Lung (tissue), 12 donors: Measurements from ENCODE around the gene GNG11. TPM values are rescaled to one million over a fixed set of nuclear protein-coding genes. Genes with fewer than 3 reads are reported as not detected.
A peak's percentile ranks its signal among the peaks of the same experiment; 100 is the strongest.

ENCODE experiments used
- ATAC-seq: fragments of 200-7000 bp; cut with Tn5 transposase; one replicate; pipeline ENCODE4 v1.9.1; 2020; ENCODE audit warnings: moderate number of reproducible peaks; ENCODE audit not compliant: insufficient read depth, low FRiP score
- DNase-seq, 3 donors: peaks; one replicate each; pipeline ENCODE4 v3.0.0-alpha.2; 2013 to 2017
- H3K27ac ChIP-seq, 2 donors: one replicate each; pipeline ENCODE4 v1.5.1; 2013; ENCODE audit warnings: mild to moderate bottlenecking in 2 of 2, moderate library complexity in 2 of 2, control low read depth in 1 of 2, inconsistent platforms in 1 of 2, low read depth in 1 of 2, low read length in 1 of 2
- H3K27me3 ChIP-seq, 3 donors: one replicate each; pipeline ENCODE4 v1.5.1; 2013; ENCODE audit warnings: low read length in 2 of 3; ENCODE audit not compliant: control insufficient read depth in 3 of 3, insufficient read depth in 3 of 3
- H3K36me3 ChIP-seq, 4 donors: one replicate each; pipeline ENCODE4 v1.5.1; 2013; ENCODE audit warnings: low read length in 4 of 4, mild to moderate bottlenecking in 1 of 4, moderate library complexity in 1 of 4; ENCODE audit not compliant: control insufficient read depth in 4 of 4, insufficient read depth in 4 of 4
- H3K4me1 ChIP-seq, 5 donors: one replicate each; pipeline ENCODE4 v1.5.1; 2013; ENCODE audit warnings: low read length in 5 of 5, mild to moderate bottlenecking in 2 of 5, moderate library complexity in 1 of 5; ENCODE audit not compliant: control insufficient read depth in 5 of 5, insufficient read depth in 5 of 5
- H3K4me3 ChIP-seq: one replicate; pipeline ENCODE4 v1.5.1; 2013; ENCODE audit warnings: mild to moderate bottlenecking, control low read depth, moderate library complexity
- H3K9ac ChIP-seq, 2 donors: one replicate each; pipeline ENCODE4 v1.5.1; 2013; ENCODE audit warnings: low read length in 2 of 2, control low read depth in 1 of 2; ENCODE audit not compliant: insufficient read depth in 1 of 2
- H3K9me3 ChIP-seq, 4 donors: one replicate each; pipeline ENCODE4 v1.5.1; 2013; ENCODE audit warnings: low read length in 3 of 4, mild to moderate bottlenecking in 1 of 4, moderate library complexity in 1 of 4; ENCODE audit not compliant: control insufficient read depth in 4 of 4, insufficient read depth in 3 of 4
- WGBS, 2 donors: extraction: QIAGEN DNeasy Blood & Tissue Kit; methylation state at CpG; one replicate each; pipeline ENCODE4 v1.1.7; 2013; 5-methylcytosine and 5-hydroxymethylcytosine counted together
- polyA plus RNA-seq, 2 donors: library from polyadenylated mRNA; stranded (reverse); fragments of 200-250 nt; gene quantifications; one replicate each; pipeline ENCODE4 v1.2.1, GENCODE V29; 2013
- total RNA-seq, 2 donors: library from RNA; depleted of rRNA in 1 of 2; stranded (reverse); fragments of >200 nt in 1 of 2; gene quantifications; one replicate each; pipeline ENCODE4 v1.2.1, GENCODE V29; 2014 to 2021
- TF ChIP-seq, protein P1 (sequence below): IDR thresholded peaks from 2 replicates; pipeline ENCODE4 v1.5.1; 2012; ENCODE audit warnings: mild to moderate bottlenecking; ENCODE audit errors: control extremely low read depth, extremely low read depth
- donor health status: control.
- donor health status: control.
- donor health status: Bipolar disorder and iron deficiency.
- donor health status: healthy.
- donor health status: DM: yes; HTN: yes; CAD: no.

GNG11 gene
- total and polyA plus RNA-seq, 4 donors = 18.4 to 39.0 (median 26.8) TPM

DNA sequence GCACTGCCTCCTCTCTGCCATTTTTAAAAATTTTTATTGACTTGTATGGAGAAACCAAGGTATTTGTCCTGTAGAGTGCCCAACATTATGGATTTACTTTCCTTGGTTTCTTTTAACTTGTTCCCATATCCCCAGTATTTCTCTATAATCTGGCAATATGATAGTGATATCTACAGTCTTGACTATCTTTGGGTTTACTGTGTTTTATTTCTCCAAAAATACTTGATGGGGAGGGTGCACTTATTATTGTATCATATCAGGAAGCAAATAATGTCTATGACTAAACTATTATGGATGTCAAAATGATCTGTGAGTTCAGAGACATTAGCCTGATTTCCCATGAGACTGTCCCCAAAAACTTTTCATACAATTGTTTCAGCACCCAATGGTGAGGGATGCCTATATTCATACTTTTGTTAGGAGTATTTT, 37.6 kb upstream of the GNG11 start:
- no peaks in the 10 kb centered on the region for H3K9me3 ChIP-seq
- no peaks in the 10 kb centered on the region for H3K4me1 ChIP-seq
- TF ChIP-seq, protein P1, sequence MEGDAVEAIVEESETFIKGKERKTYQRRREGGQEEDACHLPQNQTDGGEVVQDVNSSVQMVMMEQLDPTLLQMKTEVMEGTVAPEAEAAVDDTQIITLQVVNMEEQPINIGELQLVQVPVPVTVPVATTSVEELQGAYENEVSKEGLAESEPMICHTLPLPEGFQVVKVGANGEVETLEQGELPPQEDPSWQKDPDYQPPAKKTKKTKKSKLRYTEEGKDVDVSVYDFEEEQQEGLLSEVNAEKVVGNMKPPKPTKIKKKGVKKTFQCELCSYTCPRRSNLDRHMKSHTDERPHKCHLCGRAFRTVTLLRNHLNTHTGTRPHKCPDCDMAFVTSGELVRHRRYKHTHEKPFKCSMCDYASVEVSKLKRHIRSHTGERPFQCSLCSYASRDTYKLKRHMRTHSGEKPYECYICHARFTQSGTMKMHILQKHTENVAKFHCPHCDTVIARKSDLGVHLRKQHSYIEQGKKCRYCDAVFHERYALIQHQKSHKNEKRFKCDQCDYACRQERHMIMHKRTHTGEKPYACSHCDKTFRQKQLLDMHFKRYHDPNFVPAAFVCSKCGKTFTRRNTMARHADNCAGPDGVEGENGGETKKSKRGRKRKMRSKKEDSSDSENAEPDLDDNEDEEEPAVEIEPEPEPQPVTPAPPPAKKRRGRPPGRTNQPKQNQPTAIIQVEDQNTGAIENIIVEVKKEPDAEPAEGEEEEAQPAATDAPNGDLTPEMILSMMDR = no peak
- ATAC-seq = no peak
- H3K9ac ChIP-seq = no peak overlapping the region
- H3K4me3 ChIP-seq = no peak overlapping the region
- no peak for DNase-seq
- no peaks in the 10 kb centered on the region for H3K36me3 ChIP-seq
- H3K27me3 ChIP-seq = peaks cover 0 to 18% (median under 1%) of the 10 kb centered on the region in 3 donors
- no peak overlapping the region for H3K27ac ChIP-seq

DNA sequence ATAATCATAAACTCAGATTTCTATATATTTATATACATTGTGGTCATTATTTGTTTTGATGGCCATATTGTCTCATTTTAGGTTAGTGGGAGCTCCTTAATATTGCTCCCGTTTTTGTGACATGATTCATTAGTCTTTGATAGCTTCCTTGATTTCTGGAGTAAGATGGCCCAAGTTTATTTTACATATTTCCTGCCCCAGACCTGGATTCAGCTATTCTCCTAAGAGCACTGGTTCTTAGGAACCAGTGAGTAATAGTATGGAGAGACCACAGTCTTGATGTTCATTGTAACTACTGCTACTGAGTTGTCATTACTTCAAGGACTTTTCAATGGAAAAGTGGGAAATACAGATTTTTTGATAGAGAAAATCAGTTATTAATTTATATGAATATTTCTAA, 37.0 kb upstream of the GNG11 start:
- peaks cover 0 to 23% (median 4%) of the 10 kb centered on the region in 3 donors for H3K27me3 ChIP-seq
- TF ChIP-seq, protein P1 = no peak
- no peak overlapping the region for H3K4me3 ChIP-seq
- H3K9ac ChIP-seq = no peak overlapping the region
- 64 to 88% methylated on average over 1 of the region's 1 CpG for whole genome bisulfite sequencing, 2 donors
- H3K36me3 ChIP-seq = no peaks in the 10 kb centered on the region
- no peaks in the 10 kb centered on the region for H3K9me3 ChIP-seq
- no peaks in the 10 kb centered on the region for H3K4me1 ChIP-seq
- ATAC-seq (no peak), DNase-seq (no peak)
- H3K27ac ChIP-seq = no peak overlapping the region

DNA sequence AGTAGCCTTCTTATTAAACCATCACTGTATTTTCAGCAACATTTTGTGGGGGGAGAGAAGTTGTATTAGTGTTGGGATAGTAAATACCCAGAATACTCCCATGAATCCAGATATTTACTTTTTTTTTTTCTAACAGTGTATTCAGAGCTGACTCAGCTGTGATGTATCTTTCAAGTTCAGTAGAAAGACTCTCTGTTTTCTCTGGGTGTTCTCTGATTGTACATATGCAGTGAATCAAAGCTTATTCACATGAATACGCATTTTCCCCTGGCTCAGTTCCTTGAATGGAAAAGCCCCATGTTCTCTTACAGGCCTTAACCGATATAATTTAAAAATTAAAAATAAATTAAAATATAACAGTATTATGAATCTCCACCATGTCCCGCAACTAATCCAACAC, 32.3 kb upstream of the GNG11 start:
- Histone ChIP-seq H3K27ac (no peak overlapping the region), H3K4me1 (peaks cover 0 to 11% (median 4%) of the 10 kb centered on the region in 5 donors), H3K4me3 (no peak overlapping the region), H3K36me3 (no peaks in the 10 kb centered on the region), H3K9ac (no peak overlapping the region), H3K9me3 (peaks cover 0 to 3% (median 0%) of the 10 kb centered on the region in 4 donors), H3K27me3 (peaks cover 0 to 45% (median 31%) of the 10 kb centered on the region in 3 donors)
- TF ChIP-seq, protein P1 = no peak
- WGBS, 2 donors = 93 to 94% methylated on average over 3 of the region's 3 CpGs
- ATAC-seq = no peak
- no peak for DNase-seq

DNA sequence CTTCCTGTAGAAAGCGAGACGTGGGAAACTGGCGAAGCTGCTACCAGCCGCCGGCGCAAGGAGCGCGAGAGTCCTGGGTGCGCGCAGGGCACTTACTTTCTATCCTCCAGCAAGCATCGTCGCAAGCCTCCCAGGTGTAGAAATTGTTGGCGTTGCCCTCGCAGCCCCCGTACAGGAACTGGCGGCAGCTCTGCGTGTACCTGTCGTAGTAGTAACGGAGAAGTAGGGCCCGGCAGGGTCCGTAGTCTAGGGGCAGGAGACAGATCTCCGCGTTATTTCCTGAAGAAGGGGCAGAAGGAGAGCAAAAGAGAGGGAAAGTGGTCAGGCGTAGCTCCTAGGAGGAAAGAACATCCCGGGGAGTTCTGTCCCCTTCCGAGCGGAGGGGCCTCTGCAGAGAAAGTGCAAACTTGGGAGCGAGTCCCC, 31.5 kb upstream of the GNG11 start:
- Histone ChIP-seq H3K36me3 (no peaks in the 10 kb centered on the region), H3K4me1 (peaks cover 0 to 18% (median 6%) of the 10 kb centered on the region in 5 donors), H3K4me3 (peak overlapping the region; percentile 65), H3K27ac (no peak overlapping the region), H3K9ac (no peak overlapping the region), H3K27me3 (peaks cover 0 to 45% (median 31%) of the 10 kb centered on the region in 3 donors), H3K9me3 (peaks cover 0 to 3% (median 0%) of the 10 kb centered on the region in 4 donors)
- ATAC-seq (peak; percentile 13), DNase-seq (peak; percentile 41 to 63 (median 49))
- 1% methylated on average over 28 of the region's 28 CpGs for WGBS, 2 donors
- TF ChIP-seq, protein P1 = no peak
